ENCODE data around the gene NFILZ.

- TF ChIP-seq CTCF (tag by site-specific recombination; IDR thresholded peaks at IDR 0.05) (no peak), ZNF701 (tag by site-specific recombination; IDR thresholded peaks at IDR 0.05) (no peak), HOXA7 (CRISPR knock-in tag; IDR thresholded peaks at IDR 0.05; ENCODE audit: borderline replicate concordance) (no peak), PBX3 (CRISPR knock-in tag; IDR thresholded peaks at IDR 0.05) (no peak), PRDM2 (tag by site-specific recombination; IDR thresholded peaks at IDR 0.05; ENCODE audit: borderline replicate concordance) (no peak), TSHZ1 (tag by site-specific recombination; IDR thresholded peaks at IDR 0.05; ENCODE audit: borderline replicate concordance) (no peak), HOXD13 (CRISPR knock-in tag; IDR thresholded peaks at IDR 0.05; ENCODE audit: borderline replicate concordance) (no peak), REST (tag by site-specific recombination; IDR thresholded peaks at IDR 0.05) (no peak), ZNF132 (tag by site-specific recombination; IDR thresholded peaks at IDR 0.05; ENCODE audit: borderline replicate concordance) (no peak), ZNF624 (tag by site-specific recombination; IDR thresholded peaks at IDR 0.05) (no peak), ZBTB1 (tag by site-specific recombination; IDR thresholded peaks at IDR 0.05) (no peak), ZNF580 (tag by site-specific recombination; IDR thresholded peaks at IDR 0.05) (no peak), PRDM4 (tag by site-specific recombination; IDR thresholded peaks at IDR 0.05) (no peak), ZNF660 (tag by site-specific recombination; IDR thresholded peaks at IDR 0.05) (no peak)
Measured at GRCh38 chr19:8630796-8631424, 477 bp downstream of the NFILZ start.

Data from HEK293 (cell line).